NCI-H1694 (cell line): Measurements from ENCODE around the gene F10.
"Not testable (repeated sequence)": the region's sequence is repeated elsewhere in the genome, so short reads cannot be mapped to it uniquely, and the experiment has no call there.

ENCODE experiments used
- DNase-seq: peaks from one replicate; lab custom pipeline; 2025; lab: John Stamatoyannopoulos, UW

F10 gene

GRCh38 chr13:113102302-113102701, 20.3 kb upstream of the F10 start:
- DNase-seq, result not testable (repeated sequence)

DNA sequence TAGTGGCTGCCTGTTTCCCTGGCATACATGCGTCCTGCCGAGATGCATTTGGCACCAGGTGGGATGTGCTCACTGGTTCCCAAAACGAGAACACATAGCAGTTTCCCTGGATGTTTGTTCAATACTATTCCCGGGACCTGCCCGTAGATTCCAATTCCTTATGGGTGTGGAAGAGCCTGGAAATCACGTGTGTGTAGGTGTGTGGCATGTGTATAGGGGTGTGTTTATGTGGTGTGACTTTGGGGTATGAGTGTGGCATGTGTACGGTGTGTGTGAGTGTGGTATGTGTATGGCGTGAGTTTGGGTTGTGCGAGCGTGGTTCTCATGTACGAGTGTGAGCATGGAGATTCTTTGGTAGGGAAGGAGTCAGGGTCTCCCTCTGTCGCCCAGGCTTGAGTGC, 19.9 kb upstream of the F10 start:
- DNase-seq, result no peak

- DNase-seq, result no peak
Observed at GRCh38 chr13:113103646-113104045, 19.0 kb upstream of the F10 start.

DNA sequence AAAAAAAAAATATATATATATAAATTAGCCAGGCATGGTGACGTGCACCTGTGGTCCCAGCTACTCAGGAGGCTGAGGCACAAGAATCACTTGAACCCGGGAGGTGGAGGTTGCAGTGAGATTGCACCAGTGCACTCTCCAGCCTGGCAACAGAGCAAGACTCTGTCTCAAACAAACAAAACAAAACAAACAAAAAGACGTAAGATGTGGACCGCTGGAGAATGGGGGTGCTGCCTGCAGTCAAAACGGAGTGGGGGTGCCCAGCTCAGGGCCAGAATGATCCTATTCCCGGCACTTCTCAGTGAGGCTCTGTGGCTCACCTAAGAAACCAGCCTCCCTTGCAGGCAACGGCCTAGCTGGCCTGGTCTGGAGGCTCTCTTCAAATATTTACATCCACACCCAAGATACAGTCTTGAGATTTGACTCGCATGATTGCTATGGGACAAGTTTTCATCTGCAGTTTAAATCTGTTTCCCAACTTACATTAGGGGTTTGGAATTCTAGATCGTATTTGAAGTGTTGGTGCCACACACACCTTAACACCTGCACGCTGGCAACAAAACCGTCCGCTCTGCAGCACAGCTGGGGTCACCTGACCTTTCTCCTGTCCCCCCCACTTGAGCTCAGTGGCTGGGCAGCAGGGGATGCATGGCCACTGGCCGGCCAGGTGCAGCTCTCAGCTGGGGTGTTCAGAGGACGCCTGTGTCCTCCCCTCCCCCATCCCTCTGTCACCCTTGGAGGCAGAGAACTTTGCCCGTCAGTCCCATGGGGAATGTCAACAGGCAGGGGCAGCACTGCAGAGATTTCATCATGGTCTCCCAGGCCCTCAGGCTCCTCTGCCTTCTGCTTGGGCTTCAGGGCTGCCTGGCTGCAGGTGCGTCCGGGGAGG, 17.3 kb upstream of the F10 start, which contains the start of gene F7:
F7 (plus strand) TSS at position 760 of the 889 bp plus-strand sequence; CDS start at position 811, 51 bp downstream.
- no peak for DNase-seq

- no peak for DNase-seq
Observed at GRCh38 chr13:113105921-113106452, 16.6 kb upstream of the F10 start.

GRCh38 chr13:113106711-113107351, 15.8 kb upstream of the F10 start:
- no peak for DNase-seq

DNA sequence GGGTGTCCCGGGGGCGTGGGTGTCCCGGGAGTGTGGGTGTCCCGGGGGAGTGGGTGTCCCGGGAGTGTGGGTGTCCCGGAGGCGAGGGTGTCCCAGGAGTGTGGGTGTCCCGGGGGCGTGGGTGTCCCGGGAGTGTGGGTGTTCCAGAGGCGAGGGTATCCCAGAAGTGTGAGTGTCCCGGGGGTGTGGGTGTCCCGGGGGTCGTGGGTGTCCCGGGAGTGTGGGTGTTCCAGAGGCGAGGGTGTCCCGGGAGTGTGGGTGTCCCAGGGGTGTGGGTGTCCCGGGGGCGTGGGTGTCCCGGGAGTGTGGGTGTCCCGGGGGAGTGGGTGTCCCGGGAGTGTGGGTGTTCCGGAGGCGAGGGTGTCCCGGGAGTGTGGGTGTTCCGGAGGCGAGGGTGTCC, 14.1 kb upstream of the F10 start:
- not testable (repeated sequence) for DNase-seq

DNA sequence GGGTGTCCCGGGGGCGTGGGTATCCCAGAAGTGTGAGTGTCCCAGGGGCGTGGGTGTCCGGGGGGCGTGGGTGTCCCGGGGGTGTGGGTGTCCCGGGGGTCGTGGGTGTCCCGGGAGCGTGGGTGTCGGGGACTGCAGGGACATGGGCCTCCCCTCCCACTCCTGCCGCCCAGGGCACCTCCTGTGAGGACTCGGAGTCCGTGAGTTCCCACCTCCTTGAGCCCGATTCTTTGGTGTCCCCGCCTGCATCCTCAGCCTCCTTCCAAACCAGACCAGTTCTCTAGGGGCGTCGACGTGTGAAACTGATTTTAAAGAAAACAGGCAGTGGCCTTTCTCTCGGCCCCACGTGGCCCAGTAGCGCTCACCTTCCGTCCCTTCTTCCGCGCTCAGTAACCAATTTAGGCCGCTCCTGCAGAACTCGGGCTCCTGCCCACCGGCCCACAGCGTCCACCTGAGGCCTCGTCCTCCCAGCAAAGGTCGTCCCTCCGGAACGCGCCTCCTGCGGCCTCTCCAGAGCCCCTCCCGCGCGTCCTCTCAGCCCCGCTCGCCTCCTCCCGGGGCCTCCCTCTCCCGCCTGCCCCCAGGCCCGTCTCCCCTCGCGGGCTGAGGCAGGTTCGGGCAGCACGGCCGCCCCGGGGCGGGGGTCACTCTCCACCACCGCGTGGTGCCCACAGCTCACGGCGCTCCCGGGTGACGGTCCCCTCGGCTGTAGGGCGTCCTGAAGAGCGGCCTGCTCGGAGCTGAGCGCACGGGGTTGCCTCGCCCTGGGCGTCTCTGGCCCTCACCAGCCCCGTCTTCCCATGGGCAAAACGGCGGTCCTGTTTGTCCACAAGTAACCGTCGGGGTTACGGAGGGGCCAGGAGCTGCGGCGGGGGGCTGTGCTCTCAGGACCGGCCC, 13.2 kb upstream of the F10 start:
- DNase-seq, result no peak

DNA sequence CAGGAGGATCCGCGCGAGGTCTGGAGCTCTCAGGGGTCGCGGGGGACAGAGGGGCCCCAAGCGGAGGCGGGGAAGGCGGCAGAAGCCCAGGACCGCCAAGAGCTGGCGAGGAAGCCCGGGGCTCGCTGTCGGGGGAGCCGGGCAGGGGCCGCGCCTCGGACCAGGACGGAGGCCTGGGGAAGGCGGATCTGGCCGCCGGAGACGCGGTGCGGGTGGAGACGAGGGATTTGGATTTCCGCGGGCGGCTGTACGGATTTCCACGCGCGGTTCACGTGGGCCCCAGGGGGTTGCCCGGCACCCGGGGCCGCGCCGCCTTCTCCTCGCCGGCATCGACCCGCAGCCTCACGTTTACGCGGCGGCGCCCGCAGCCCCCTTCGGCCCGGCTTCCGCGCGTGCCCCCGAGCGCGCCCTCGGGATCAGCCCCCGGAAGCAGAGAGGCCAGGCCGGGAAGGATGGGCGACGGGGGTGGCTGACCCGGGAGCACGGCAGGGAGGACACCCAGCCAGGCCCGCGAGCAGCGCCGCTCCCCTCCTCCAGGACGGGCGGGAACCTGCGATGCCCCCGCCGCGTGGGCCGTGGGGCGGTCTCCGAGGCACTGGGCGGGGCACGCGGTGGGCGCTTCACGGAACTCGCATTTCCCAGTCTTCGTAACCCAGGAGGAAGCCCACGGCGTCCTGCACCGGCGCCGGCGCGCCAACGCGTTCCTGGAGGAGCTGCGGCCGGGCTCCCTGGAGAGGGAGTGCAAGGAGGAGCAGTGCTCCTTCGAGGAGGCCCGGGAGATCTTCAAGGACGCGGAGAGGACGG, 12.3 kb upstream of the F10 start:
- no peak for DNase-seq

GRCh38 chr13:113110852-113111315, 11.7 kb upstream of the F10 start:
- no peak for DNase-seq

- DNase-seq, result not testable (repeated sequence)
Observed at GRCh38 chr13:113111821-113112220, 10.8 kb upstream of the F10 start.

DNA sequence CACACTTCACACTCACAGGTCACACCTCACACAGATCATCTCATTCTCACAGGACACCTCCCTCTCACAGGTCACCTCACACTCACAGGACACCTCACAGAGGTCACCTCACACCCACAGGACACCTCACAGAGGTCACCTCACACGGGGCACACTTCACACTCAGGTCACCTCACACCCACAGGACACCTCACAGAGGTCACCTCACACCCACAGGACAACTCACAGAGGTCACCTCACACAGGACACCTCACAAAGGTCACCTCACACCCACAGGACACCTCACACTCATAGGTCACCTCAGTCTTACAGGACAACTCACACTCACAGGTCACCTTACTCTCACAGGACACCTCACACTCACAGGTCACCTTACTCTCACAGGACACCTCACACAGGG, 10.1 kb upstream of the F10 start:
- DNase-seq, result not testable (repeated sequence)

GRCh38 chr13:113112893-113113845, 9.4 kb upstream of the F10 start:
- no peak for DNase-seq

- DNase-seq, result no peak
Observed at GRCh38 chr13:113113846-113114271, 8.7 kb upstream of the F10 start.

DNA sequence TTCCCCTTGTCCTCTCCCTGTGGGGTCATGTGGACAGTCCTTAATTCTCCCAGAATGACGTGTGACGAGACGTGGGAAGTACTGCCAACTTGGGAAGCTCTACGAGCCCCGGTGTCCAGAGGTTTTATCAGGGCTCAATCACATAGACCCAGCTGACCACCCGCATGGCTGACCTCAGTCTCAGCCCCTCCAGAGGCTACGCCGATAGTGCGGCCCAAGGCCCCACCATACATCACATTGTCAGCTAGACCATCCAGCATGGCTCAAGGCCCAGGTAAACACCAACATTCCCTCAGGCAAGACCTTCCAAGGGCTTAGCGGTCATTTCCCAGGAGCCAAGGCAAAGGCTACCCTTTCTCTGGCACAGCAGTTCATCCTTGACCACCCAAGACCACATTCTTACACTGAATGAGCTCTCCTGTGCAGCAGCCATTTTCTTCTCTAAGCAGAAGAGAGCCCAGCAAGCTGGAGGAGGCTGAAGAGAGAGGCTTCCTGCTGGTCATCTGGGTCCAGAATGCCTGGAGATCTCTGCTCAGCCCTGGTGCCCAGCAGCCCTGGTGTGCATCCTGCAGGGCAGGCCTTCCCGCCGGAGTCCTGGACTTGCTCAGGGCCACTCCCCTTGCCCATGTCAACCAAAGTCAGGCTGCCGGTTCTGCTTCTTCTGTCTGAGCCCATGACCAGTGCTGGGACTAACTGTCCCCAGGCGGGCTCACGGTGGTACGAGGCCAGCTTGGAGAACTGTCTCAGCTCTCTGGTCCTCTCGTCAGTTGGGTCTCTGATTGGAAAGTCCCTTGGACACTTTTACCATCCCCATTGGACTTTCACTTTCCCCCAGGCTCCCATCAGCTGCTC, 7.9 kb upstream of the F10 start:
- DNase-seq, result no peak

DNA sequence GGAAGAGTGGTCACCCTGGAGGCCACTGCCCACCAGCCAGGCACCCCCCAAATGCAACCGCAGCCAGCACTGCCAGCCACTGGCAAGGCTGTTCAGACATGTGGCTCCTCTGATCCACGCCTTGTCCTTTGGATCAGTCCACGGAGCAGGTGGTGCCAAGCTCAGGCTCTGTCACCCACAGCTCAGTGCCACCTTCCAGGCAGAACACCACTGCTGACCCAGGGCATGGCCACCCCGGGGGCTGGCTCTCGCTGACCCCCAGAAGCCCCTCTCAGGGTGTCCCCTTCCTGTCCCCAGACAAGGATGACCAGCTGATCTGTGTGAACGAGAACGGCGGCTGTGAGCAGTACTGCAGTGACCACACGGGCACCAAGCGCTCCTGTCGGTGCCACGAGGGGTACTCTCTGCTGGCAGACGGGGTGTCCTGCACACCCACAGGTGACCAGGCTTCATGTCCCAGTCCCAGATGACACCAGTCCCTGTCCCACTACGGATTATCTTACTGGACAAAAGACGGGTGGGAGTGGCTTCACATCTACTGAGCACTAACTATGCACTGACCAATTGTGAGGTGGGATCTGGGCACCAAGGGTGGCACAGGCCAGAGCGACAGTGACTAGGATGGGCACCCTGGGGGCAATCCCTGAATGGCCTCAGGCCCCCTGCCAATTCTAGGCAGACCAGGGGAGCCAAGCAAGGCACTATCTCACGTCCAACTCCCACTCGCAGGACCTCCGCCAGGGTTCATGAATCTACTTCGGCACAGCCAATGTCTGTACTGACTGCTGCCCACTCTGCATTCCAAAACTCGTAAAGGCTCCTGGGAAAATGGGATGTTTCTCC, 7.0 kb upstream of the F10 start:
- DNase-seq, result no peak

DNA sequence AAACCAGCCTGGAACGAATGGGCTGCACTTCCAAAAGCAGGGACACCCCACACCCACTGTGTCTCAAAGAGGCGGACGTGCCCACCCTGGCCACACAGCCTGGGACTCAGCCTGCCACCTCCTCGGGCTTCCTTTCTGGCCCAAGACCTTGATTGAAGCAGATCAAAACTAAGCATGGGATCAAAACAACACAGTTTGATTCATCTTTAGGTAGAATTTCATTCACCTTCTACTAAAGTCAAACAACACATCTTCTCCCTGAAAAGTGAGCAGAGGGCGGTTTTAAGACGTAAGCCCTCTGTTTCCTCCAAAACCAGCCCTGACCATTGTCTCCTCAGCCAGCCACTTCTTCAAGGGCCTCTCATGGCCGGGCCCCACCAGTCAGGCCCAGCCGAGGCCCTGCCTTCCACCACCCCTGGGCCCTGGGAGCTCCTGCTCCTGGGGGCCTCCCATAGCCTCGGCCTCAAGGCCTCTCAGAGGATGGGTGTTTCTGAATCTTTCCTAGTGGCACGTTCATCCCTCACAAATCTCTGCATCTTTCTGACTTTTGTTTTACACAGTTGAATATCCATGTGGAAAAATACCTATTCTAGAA, 6.3 kb upstream of the F10 start:
- DNase-seq, result no peak

- DNase-seq, result no peak
Observed at GRCh38 chr13:113116871-113117271, 5.7 kb upstream of the F10 start.
